ENCODE data around the gene AFF3. TPM values are rescaled to one million over a fixed set of nuclear protein-coding genes. Genes with fewer than 3 reads are reported as not detected.

AFF3 gene
- total RNA-seq, 3 donors from 2014 or later (not counting 1 experiment from before 2014, with no cell fraction given) = 4.6 to 9.6 (median 5.6) TPM

DNA sequence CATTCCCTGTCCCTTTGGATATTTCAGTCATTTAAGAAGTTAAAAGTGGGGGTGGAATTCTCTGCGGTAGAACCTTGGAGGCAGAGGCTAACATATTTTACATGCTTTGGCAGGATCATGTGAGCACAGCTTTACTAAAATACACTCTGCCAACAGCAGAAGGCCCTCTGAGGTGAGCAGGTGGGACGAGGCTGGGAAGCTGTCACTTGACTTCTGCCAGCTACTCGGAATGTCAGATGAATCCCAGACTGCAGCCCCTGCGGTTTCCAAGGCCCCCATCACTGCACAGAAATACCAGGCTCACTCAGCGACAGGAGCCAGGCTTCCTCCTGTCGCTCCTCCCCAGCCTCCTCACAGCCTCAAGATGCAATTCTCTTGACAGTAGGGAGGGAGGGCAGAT is 431.7 kb downstream of the AFF3 start:
- H3K36me3 Mint-ChIP-seq = no peaks in the 10 kb centered on the region
- 96% methylated on average over 6 of the region's 6 CpGs for WGBS (ENCODE audit: insufficient coverage)
- no peaks in the 10 kb centered on the region for H3K4me1 ChIP-seq (ENCODE audit: control insufficient read depth, insufficient read depth, low read length)
- H3K27me3 ChIP-seq (ENCODE audit: control insufficient read depth, insufficient read depth, low read length) = no peaks in the 10 kb centered on the region
- ATAC-seq = no peak
- H3K27ac ChIP-seq (ENCODE audit: low read length) = no peak overlapping the region
- H3K27ac Mint-ChIP-seq = no peak overlapping the region
- DNase-seq = no peak
- H3K9me3 Mint-ChIP-seq = no peaks in the 10 kb centered on the region
- H3K27me3 Mint-ChIP-seq (ENCODE audit: low read depth in 2 of 2) = no peaks in the 10 kb centered on the region
- no peaks in the 10 kb centered on the region for H3K4me1 Mint-ChIP-seq
- H3K4me3 Mint-ChIP-seq = no peak overlapping the region
- intact Hi-C loops (cut with micrococcal nuclease) = no loop called here
- H3K9me3 ChIP-seq (ENCODE audit: control insufficient read depth, insufficient read depth, low read length) = no peaks in the 10 kb centered on the region
- H3K36me3 ChIP-seq (ENCODE audit: control insufficient read depth, insufficient read depth, low read length) = no peaks in the 10 kb centered on the region
- TF ChIP-seq, protein P1, sequence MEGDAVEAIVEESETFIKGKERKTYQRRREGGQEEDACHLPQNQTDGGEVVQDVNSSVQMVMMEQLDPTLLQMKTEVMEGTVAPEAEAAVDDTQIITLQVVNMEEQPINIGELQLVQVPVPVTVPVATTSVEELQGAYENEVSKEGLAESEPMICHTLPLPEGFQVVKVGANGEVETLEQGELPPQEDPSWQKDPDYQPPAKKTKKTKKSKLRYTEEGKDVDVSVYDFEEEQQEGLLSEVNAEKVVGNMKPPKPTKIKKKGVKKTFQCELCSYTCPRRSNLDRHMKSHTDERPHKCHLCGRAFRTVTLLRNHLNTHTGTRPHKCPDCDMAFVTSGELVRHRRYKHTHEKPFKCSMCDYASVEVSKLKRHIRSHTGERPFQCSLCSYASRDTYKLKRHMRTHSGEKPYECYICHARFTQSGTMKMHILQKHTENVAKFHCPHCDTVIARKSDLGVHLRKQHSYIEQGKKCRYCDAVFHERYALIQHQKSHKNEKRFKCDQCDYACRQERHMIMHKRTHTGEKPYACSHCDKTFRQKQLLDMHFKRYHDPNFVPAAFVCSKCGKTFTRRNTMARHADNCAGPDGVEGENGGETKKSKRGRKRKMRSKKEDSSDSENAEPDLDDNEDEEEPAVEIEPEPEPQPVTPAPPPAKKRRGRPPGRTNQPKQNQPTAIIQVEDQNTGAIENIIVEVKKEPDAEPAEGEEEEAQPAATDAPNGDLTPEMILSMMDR (IDR thresholded peaks at IDR 0.05) = no peak
- H3K4me3 ChIP-seq (ENCODE audit: low read length) = no peak overlapping the region

DNA sequence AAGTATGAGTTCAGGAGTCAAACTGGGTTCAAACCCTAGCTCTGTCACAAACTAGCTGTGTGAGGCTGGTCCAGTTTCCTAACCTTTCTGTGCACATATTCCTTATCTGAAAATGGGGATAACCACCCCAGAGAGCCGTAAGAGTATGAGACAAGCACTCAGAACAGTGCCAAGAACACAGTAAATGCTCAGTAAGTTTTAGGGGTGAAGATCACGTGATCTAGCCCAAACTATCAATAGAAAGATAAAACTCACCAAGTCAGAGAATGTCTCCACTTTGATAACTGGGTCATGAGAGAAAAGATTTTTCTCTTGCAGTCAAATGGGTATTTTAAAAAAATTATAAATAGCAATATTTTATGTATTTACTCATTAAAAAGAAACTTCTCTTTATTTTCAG is 433.2 kb downstream of the AFF3 start:
- TF ChIP-seq, protein P1 (IDR thresholded peaks at IDR 0.05) = no peak
- no peaks in the 10 kb centered on the region for H3K36me3 Mint-ChIP-seq
- Histone ChIP-seq H3K27ac (ENCODE audit: low read length) (no peak overlapping the region), H3K27me3 (ENCODE audit: control insufficient read depth, insufficient read depth, low read length) (no peaks in the 10 kb centered on the region), H3K36me3 (ENCODE audit: control insufficient read depth, insufficient read depth, low read length) (no peaks in the 10 kb centered on the region), H3K4me3 (ENCODE audit: low read length) (no peak overlapping the region), H3K9me3 (ENCODE audit: control insufficient read depth, insufficient read depth, low read length) (no peaks in the 10 kb centered on the region), H3K4me1 (ENCODE audit: control insufficient read depth, insufficient read depth, low read length) (no peaks in the 10 kb centered on the region)
- H3K27me3 Mint-ChIP-seq (ENCODE audit: low read depth in 2 of 2) = no peaks in the 10 kb centered on the region
- no peak overlapping the region for H3K27ac Mint-ChIP-seq
- ATAC-seq = no peak
- no peak for DNase-seq
- 100% methylated on average over 1 of the region's 2 CpGs for WGBS (ENCODE audit: insufficient coverage)
- H3K4me3 Mint-ChIP-seq = no peak overlapping the region
- no peaks in the 10 kb centered on the region for H3K9me3 Mint-ChIP-seq
- intact Hi-C loops (cut with micrococcal nuclease) = no loop called here
- H3K4me1 Mint-ChIP-seq = no peaks in the 10 kb centered on the region

- Histone ChIP-seq H3K4me3 (ENCODE audit: low read length) (no peak overlapping the region), H3K27ac (ENCODE audit: low read length) (no peak overlapping the region), H3K27me3 (ENCODE audit: control insufficient read depth, insufficient read depth, low read length) (no peaks in the 10 kb centered on the region), H3K9me3 (ENCODE audit: control insufficient read depth, insufficient read depth, low read length) (no peaks in the 10 kb centered on the region), H3K36me3 (ENCODE audit: control insufficient read depth, insufficient read depth, low read length) (no peaks in the 10 kb centered on the region), H3K4me1 (ENCODE audit: control insufficient read depth, insufficient read depth, low read length) (no peaks in the 10 kb centered on the region)
- H3K9me3 Mint-ChIP-seq = no peaks in the 10 kb centered on the region
- intact Hi-C loops (cut with micrococcal nuclease) = no loop called here
- H3K4me3 Mint-ChIP-seq = no peak overlapping the region
- no peaks in the 10 kb centered on the region for H3K36me3 Mint-ChIP-seq
- peaks cover 0 to 3% of the 10 kb centered on the region in 2 donors for H3K27me3 Mint-ChIP-seq (ENCODE audit: low read depth in 2 of 2)
- no peak overlapping the region for H3K27ac Mint-ChIP-seq
- no peak for ATAC-seq
- no peak for DNase-seq
- H3K4me1 Mint-ChIP-seq = no peaks in the 10 kb centered on the region
- WGBS (ENCODE audit: insufficient coverage) = 95% methylated on average over 2 of the region's 3 CpGs
- TF ChIP-seq, protein P1 (IDR thresholded peaks at IDR 0.05) = no peak
Measured at GRCh38 chr2:99708231-99708630, 434.2 kb downstream of the AFF3 start.

DNA sequence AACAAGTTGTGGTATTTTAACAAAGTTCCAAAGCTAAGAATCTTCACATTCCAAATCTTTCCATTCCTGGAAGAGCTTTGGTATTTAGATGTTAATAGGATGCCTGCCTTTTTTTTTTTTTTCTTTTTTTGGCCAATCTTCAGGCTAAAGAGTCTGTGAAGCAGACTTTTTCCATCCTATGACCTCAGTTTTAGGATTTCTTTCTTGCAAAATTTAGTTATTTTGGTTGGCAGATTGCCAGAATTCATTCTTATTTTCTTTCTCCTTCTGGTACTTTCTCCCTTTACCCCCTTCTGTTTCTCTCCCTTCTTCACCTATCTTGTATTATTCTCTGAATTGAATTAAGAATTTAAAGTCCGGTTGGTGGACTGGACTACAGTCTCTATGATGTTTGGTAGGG is 434.8 kb downstream of the AFF3 start:
- no peaks in the 10 kb centered on the region for H3K4me1 ChIP-seq (ENCODE audit: control insufficient read depth, insufficient read depth, low read length)
- no peak for ATAC-seq
- TF ChIP-seq, protein P1 (IDR thresholded peaks at IDR 0.05) = no peak
- WGBS (ENCODE audit: insufficient coverage) = no CpG with 5 or more reads among the region's 1 CpG
- intact Hi-C loops (cut with micrococcal nuclease) = no loop called here
- H3K4me3 ChIP-seq (ENCODE audit: low read length) = no peak overlapping the region
- H3K27me3 ChIP-seq (ENCODE audit: control insufficient read depth, insufficient read depth, low read length) = no peaks in the 10 kb centered on the region
- Mint-ChIP-seq H3K36me3 (no peaks in the 10 kb centered on the region), H3K27me3 (ENCODE audit: low read depth in 2 of 2) (peaks cover 0 to 3% of the 10 kb centered on the region in 2 donors), H3K4me3 (no peak overlapping the region), H3K27ac (no peak overlapping the region), H3K4me1 (no peaks in the 10 kb centered on the region), H3K9me3 (no peaks in the 10 kb centered on the region)
- DNase-seq = no peak
- H3K27ac ChIP-seq (ENCODE audit: low read length) = no peak overlapping the region
- no peaks in the 10 kb centered on the region for H3K36me3 ChIP-seq (ENCODE audit: control insufficient read depth, insufficient read depth, low read length)
- no peaks in the 10 kb centered on the region for H3K9me3 ChIP-seq (ENCODE audit: control insufficient read depth, insufficient read depth, low read length)

All from natural killer cell (primary cell).